ENCODE results near the gene RELN. TPM values are rescaled to one million over a fixed set of nuclear protein-coding genes. Genes with fewer than 3 reads are reported as not detected.

Gene RELN
- total and polyA plus RNA-seq, 2 experiments from 2014 or later = 3.9 to 22.0 TPM

DNA sequence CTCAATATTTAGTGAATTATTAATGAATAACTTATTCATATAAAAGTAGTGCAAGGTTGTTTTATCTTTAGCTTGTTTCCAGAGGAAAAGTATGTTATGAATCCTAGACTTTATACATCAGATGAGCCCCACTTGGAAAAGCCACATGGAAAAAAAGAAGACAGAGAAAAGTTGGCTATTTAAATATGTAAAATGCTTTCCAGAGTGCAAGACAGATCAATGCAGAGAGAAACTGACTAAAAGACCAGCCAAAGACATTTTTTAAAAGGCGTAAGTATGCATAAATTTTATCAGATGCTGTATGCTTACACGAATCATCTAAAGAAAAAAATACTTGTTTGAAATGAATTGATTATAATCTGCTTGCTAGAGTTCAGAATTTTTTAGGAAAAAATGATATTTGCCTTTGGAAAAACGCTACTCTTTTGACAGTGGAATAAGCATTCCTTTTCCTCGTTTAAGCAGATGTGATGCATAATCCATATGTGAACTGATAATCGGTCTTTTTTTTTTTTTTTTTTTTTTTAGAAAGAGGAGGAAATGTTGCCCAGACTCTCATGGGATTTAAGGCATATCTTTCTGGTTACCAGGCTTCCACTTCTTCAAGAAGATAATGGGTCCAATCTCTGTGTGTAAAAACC lies 70.7 kb downstream of the RELN start:
- H3K4me1 ChIP-seq (ENCODE audit: insufficient read depth) = no peaks in the 10 kb centered on the region
- 76% methylated on average over 5 of the region's 5 CpGs for WGBS (ENCODE audit: low lambda C conversion rate, missing lambda C conversion rate)
- H3K9me3 ChIP-seq (ENCODE audit: low read depth) = no peaks in the 10 kb centered on the region
- H3K36me3 ChIP-seq (replicated peaks; ENCODE audit: insufficient read depth, low read depth) = no peaks in the 10 kb centered on the region
- no peaks in the 10 kb centered on the region for H3K27me3 ChIP-seq
- H4K20me1 ChIP-seq (ENCODE audit: insufficient read depth, poor library complexity, severe bottlenecking) = no peaks in the 10 kb centered on the region
- DNase-seq (ENCODE audit: low spot score) = no peak
- no peaks in the 10 kb centered on the region for H3K9me2 ChIP-seq (replicated peaks; ENCODE audit: insufficient read depth)
- H3K27ac ChIP-seq = no peak overlapping the region
- no peaks in the 10 kb centered on the region for H3K79me2 ChIP-seq
- no peak overlapping the region for H3K4me2 ChIP-seq
- H3K4me3 ChIP-seq = no peak overlapping the region
- H2AFZ ChIP-seq = no peak overlapping the region
- TF ChIP-seq EZH2phosphoT487 (IDR thresholded peaks at IDR 0.05; ENCODE audit: low read depth, severe bottlenecking, unreplicated experiment) = no peak
- TF ChIP-seq, protein P1, sequence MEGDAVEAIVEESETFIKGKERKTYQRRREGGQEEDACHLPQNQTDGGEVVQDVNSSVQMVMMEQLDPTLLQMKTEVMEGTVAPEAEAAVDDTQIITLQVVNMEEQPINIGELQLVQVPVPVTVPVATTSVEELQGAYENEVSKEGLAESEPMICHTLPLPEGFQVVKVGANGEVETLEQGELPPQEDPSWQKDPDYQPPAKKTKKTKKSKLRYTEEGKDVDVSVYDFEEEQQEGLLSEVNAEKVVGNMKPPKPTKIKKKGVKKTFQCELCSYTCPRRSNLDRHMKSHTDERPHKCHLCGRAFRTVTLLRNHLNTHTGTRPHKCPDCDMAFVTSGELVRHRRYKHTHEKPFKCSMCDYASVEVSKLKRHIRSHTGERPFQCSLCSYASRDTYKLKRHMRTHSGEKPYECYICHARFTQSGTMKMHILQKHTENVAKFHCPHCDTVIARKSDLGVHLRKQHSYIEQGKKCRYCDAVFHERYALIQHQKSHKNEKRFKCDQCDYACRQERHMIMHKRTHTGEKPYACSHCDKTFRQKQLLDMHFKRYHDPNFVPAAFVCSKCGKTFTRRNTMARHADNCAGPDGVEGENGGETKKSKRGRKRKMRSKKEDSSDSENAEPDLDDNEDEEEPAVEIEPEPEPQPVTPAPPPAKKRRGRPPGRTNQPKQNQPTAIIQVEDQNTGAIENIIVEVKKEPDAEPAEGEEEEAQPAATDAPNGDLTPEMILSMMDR (IDR thresholded peaks at IDR 0.05; ENCODE audit: poor library complexity) = no peak
- no peak for TF ChIP-seq EZH2 (IDR thresholded peaks at IDR 0.05; ENCODE audit: borderline replicate concordance)

DNA sequence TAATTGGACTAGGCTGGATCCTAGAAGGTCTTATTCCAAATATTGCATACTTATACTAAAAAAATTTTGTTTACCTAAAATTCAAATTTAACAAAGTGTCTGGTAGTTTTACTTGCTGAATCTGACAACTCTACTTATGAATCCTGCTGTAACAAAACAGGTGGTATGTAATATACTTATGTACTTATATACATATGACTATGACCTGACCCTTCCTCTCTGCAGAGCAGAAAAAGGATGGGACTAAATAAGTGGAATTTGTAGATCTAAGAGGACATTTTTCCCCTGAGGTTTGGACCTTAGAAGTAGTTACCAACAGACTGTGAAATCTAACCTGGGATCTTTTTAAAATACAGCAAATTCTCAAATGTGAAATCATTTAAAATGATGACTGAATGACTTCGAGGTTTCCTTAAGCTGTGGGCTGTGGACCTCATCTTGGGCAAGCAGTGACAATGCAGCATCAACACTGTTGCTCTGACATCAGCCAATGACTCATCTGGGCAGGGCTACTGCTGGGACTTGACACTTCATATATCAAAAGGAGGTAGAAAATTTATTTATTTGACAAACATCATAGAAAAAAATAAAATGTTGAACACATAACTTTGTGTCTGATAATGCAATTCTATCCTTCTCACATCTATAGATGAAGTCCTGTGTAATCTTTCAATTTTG lies 73.6 kb downstream of the RELN start:
- no peaks in the 10 kb centered on the region for H3K36me3 ChIP-seq (replicated peaks; ENCODE audit: insufficient read depth, low read depth)
- no peaks in the 10 kb centered on the region for H4K20me1 ChIP-seq (ENCODE audit: insufficient read depth, poor library complexity, severe bottlenecking)
- 67% methylated on average over 1 of the region's 1 CpG for WGBS (ENCODE audit: low lambda C conversion rate, missing lambda C conversion rate)
- H3K79me2 ChIP-seq = no peaks in the 10 kb centered on the region
- H3K9me3 ChIP-seq (ENCODE audit: low read depth) = no peaks in the 10 kb centered on the region
- no peak for TF ChIP-seq EZH2 (IDR thresholded peaks at IDR 0.05; ENCODE audit: borderline replicate concordance)
- no peak for TF ChIP-seq EZH2phosphoT487 (IDR thresholded peaks at IDR 0.05; ENCODE audit: low read depth, severe bottlenecking, unreplicated experiment)
- TF ChIP-seq, protein P1 (IDR thresholded peaks at IDR 0.05; ENCODE audit: poor library complexity) = no peak
- no peak overlapping the region for H3K4me3 ChIP-seq
- no peaks in the 10 kb centered on the region for H3K9me2 ChIP-seq (replicated peaks; ENCODE audit: insufficient read depth)
- H3K27ac ChIP-seq = no peak overlapping the region
- H2AFZ ChIP-seq = no peak overlapping the region
- no peaks in the 10 kb centered on the region for H3K4me1 ChIP-seq (ENCODE audit: insufficient read depth)
- no peak for DNase-seq (ENCODE audit: low spot score)
- H3K27me3 ChIP-seq = no peaks in the 10 kb centered on the region
- no peak overlapping the region for H3K4me2 ChIP-seq

DNA sequence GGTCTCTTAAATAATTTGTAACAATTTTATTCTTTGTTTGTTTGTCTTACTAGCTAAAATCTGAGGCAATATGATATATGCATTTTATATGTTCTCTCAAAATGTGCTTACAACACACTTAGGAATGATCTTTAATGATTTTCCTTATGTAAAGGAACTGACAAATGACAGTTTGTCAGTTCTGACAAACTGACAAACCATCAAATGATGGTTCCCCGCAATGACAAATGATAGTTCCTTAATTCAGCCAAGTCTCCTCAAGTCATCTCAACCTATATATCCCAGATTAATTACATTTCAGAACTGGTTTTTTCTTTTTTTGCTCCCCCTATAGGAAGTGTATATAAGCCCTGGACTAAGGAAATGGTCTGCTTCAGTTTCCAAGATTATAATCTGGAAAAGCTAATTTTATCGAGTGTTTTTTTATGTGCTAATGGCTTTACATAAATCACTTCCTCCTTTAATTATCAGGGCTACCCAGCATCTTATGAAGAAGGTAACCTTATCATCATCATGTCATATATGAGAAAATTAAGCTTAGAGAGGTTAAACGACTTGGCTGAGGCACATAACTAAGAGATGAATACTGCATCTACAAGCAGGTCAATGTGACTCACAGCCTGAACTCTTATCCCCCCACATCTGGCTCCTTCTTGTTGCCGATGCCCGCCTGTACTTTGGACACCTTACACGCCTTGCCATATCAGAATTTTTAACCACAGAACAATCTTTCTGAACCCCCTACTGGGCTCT lies 75.1 kb downstream of the RELN start:
- no peak for TF ChIP-seq EZH2phosphoT487 (IDR thresholded peaks at IDR 0.05; ENCODE audit: low read depth, severe bottlenecking, unreplicated experiment)
- TF ChIP-seq, protein P1 (IDR thresholded peaks at IDR 0.05; ENCODE audit: poor library complexity) = no peak
- no peak for TF ChIP-seq EZH2 (IDR thresholded peaks at IDR 0.05; ENCODE audit: borderline replicate concordance)

More for the DNA sequence above, 75.1 kb downstream of the RELN start:
- Histone ChIP-seq H3K9me2 (replicated peaks; ENCODE audit: insufficient read depth) (no peaks in the 10 kb centered on the region), H3K4me1 (ENCODE audit: insufficient read depth) (no peaks in the 10 kb centered on the region), H3K9me3 (ENCODE audit: low read depth) (no peaks in the 10 kb centered on the region), H3K4me2 (no peak overlapping the region), H3K79me2 (no peaks in the 10 kb centered on the region), H4K20me1 (ENCODE audit: insufficient read depth, poor library complexity, severe bottlenecking) (no peaks in the 10 kb centered on the region), H3K36me3 (replicated peaks; ENCODE audit: insufficient read depth, low read depth) (no peaks in the 10 kb centered on the region), H3K27ac (no peak overlapping the region), H3K4me3 (no peak overlapping the region), H3K27me3 (no peaks in the 10 kb centered on the region), H2AFZ (no peak overlapping the region)
- peak; percentile 10 for DNase-seq (ENCODE audit: low spot score)
- 72% methylated on average over 6 of the region's 6 CpGs for WGBS (ENCODE audit: low lambda C conversion rate, missing lambda C conversion rate)

Measured in hepatocyte (in vitro differentiated cells).